ENCODE measurements around the gene DARS1.

The DARS1 gene

GRCh38 chr2:136015699-136016098, 30.3 kb upstream of the DARS1 start:
- DNase-seq = no peak

GRCh38 chr2:136014411-136014810, 29.0 kb upstream of the DARS1 start:
- no peak for DNase-seq

DNA sequence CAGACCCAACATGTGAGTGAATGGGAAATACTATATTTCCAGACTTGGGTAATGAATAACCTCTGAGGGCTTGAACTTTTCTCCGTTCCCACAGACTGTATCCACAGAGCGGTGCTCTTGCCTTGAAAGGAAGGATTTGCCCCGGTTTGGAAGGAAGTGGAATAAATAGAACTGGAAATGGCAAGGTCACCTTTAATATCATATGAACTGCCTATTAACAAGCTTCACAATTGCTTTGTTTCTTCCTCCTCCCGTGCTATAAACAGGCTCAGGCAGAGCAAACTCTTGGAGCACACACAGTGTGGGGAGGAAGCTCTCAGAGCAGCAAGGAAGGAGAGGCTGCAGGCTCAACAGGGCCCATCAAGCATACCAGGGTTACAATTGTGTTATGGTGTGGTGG, 28.5 kb upstream of the DARS1 start:
- no peak for DNase-seq

DNA sequence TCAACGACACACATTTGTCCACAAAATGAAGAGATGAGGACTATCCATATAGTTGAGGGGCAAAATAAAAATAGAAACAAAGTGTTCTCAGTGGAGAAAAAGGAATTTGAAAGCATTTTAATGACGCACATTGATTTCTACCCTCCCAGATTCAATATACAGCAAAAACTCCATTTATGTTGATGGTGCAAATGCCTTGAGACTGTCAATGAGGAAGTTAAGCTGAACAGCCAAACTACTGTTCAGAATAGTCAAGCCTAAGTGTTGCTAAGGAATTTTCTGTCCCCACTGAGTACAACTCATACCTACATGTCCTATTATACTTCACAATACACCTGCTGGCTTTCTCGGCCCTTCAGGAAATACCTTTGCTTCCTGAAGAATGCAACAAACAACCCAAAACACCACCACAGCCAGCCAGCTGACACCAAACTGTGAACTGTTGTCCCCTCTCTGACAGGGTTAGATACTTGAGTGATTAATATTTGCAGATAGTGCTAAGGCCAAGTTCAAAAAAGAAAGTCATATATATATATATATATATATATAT, 27.8 kb upstream of the DARS1 start:
- DNase-seq = no peak

DNA sequence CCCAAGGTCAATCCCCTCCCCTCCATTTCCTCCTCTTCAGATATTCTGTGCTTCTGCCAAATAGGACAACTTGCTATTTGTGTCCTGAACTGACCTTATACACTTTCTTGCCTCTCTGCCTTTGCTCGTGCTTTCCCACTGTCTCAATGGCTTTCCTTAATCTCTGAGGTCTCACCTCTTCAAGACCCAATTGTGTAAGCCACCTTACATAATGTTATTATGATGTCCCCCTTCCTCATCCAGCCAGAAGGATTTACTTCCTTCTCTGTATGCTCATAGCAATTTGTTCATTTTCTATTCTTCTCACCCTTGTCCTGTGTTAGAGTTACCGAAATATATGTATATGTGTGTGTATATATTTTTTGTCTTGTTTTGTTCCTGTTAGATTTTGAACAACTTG, 26.9 kb upstream of the DARS1 start:
- no peak for DNase-seq

- no peak for DNase-seq
Measured at GRCh38 chr2:136010126-136010525, 24.7 kb upstream of the DARS1 start.

DNA sequence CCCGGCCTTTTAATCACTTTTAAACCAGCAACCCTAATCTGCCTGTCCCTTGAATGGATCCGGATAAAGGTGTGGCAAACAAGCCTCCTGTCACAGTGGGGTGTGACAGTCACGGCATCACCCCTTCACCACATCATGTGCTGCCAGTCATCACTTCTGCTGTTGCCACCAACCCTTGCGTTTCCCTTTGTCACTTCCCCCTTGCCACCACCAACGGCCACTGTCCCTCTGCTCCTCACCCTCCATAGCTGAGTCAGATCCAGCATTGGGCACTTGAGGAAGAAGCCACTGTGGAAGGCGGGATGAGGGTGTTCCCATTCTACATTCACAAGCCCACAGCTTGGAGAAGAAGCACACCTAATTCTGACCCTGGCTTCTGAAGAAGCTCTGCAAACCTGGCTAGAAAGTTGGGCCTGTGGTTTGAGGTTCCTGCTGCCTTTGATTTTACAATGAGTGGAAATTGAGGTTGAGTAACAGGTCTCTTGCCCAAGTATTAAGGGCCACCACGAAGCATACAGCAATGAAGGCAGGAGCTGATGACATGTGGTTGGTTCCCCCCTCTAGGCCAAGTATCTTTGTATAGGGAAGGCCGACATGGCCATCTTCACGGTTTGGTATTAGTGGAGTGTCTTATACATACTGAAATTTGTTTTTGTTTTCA, 22.9 kb upstream of the DARS1 start:
- no peak for DNase-seq

DNA sequence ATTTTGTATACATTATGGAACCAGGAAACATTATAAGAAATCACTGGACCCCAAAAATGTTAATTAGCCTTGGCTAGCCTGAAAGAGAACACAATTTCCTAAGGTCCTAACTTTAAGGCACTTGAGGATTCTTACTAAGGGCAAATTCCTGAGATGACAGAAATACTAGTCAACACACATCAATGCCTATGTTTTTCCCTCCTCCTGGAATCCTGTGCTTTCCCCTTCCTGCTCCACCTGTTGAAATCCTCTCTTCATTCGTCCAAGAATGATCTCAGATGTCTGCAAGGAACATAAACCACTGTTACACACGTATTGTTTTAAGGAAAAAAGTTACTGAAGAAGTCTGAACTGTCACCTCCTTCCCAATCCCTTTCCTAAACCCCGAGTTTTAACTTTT, 21.2 kb upstream of the DARS1 start:
- DNase-seq = no peak

DNA sequence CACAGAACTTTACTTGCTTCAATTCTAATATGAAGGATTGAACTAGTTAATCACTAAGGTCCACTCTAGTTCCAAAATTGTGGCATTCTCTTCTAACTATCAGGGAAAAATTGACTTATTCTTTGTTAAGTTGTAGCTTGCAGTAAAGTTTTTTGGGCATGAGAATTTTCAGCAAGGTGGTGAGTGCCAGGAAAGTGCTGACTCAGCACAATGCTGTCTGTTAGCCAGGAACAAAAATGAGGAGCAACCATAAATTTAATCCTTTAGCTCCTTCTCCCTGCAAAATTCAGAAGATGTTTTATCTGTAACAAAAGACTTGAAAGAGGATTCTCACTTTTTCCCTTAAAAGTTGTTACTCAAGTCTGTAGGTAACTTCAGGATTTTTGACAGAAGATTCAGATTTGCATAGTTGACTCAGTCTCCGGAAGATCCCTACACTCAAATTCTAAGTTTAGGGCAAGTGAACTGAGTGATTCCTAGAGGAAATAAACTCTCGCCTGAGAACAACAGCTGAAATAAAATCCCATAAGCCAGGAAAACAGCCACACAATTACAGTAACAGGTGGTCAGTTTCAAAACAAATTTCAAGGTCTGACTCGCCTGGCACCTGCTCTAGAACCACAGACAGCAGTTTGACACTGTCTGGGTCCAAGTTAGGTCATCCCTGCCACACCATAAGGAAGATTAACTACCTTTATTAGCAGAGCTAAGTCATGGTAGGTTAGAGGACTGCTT, 20.2 kb upstream of the DARS1 start:
- DNase-seq = no peak

- no peak for DNase-seq
Measured at GRCh38 chr2:136004965-136005364, 19.5 kb upstream of the DARS1 start.

DNA sequence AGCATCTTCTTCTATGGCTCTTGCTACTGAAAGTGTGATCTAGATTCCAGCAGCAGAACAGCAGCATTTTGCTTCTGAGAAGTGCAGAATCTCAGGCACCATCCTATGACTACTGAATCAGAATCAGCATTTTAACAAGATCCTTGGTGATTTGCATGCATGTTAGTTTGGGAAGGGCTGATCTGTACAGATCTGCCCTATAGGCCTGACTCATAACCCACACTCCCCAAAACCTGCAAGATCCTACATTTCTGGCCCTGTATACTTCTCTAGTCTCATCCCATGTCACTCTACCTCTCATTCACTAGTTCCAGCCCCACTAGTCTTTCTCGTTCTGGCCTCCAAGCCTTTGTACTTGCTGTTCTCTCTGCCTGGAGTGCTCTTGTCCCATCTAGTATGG, 15.7 kb upstream of the DARS1 start:
- DNase-seq = no peak

DNA sequence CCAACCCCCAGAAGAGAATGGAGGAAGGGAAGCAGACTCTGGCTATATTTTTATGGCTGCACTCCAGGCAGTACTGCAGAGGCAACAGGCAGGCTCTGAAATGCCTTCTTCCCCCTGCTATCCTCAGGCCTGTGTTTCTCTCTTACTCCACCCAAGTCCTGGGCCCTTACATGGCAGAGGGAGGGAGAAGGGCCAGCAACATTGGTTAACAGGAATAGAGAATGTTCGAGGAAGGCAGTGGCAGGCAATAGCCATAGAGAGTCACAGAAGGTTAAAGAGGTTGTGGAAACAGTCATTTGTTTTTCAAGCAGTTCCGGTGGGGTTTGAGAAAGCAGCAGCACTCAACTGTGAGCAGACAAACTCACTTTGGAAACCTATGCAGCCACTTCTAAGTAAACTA, 15.1 kb upstream of the DARS1 start:
- no peak for DNase-seq

GRCh38 chr2:135999899-136000298, 14.5 kb upstream of the DARS1 start:
- DNase-seq = no peak

GRCh38 chr2:135998879-135999278, 13.5 kb upstream of the DARS1 start:
- no peak for DNase-seq

DNA sequence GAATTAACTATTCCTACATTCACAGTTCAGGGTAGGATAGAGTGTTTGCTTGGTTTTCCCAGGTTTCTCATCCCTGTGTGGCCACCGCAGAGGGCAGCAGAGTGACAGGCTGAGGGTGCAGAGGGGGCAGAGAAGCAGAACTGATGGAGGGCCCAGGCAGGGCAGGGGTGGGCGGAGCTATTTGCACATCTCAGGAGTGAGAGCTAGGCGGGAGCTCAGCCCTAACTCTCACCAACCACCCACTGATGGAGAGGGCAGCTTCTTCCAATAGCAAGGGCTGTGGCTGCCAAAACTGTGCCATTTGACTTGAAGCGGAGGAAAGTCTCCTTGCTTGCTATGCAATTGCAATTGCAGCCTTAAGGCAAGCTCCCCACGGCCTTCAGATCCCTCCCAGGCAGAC, 12.0 kb upstream of the DARS1 start:
- DNase-seq = no peak

GRCh38 chr2:135996304-135996703, 10.9 kb upstream of the DARS1 start:
- DNase-seq = no peak

DNA sequence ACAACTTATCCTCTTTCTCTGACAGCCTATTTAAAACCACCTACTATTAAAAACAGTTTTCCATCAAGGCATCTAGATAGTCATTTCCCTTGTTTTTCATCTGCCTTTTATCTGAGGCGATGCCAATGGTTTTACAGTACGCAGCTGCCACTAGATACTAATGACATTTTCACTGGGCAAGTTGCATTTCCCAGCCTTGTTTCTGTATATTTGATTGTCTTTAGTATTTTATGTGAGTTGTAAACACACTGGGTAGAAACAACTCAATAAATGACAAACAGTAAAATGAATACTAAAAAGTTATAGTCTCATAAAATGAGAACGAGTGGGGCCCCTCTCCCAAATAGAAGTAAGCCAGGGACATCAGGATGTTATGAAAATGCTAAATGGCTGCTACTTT, 8.9 kb upstream of the DARS1 start:
- no peak for DNase-seq

DNA sequence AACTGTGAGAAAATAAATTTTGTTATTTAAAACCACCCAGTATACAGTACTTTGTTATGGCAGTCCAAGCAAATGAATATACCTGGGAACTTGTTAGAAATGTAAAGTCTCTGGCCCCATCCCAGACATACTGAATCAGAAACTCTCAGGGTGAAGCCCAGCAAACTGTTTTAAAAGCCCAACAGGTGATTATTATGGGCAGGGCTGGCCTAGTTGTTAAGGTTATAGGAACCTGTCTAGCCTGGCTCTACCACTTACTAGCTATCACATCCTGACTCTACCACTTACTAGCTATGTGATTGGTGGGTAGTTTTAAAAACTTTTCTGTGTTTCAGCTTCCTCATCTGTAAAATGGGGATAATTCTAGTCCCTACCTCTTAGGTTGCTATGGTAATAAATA, 8.0 kb upstream of the DARS1 start:
- no peak for DNase-seq

- DNase-seq = no peak
Measured at GRCh38 chr2:135991861-135992260, 6.4 kb upstream of the DARS1 start.

- no peak for DNase-seq
Measured at GRCh38 chr2:135987441-135987840, 2.0 kb upstream of the DARS1 start.

GRCh38 chr2:135986507-135986906, 1.1 kb upstream of the DARS1 start:
- no peak for DNase-seq

DNA sequence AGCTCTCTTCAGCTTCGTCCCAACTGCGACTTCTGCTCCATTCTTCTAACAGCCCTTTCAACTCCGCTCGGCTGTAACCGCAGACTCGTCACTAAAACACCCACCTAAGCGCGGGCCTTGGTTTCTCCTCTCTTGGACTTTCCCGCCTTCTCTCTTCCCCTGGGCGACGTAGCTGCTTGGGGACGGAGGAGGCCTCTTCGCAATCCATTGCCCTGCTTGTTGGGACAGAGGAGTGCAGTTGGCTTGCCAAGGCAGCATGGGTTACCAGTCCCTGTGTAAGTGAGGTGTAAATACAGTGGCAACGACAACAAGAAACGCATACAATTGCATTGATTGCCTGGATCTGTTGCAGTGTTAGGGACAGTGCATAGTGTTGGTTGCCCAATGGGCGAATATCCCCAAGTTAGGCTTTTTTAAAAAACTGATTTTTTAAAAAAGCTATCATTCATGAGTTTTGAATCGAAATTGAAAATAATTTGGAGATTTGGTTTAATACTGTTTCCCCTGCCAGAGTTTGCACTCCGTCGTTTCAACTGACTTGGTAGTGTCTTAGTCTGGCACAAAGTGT, 484 bp upstream of the DARS1 start:
- no peak for DNase-seq

DNA sequence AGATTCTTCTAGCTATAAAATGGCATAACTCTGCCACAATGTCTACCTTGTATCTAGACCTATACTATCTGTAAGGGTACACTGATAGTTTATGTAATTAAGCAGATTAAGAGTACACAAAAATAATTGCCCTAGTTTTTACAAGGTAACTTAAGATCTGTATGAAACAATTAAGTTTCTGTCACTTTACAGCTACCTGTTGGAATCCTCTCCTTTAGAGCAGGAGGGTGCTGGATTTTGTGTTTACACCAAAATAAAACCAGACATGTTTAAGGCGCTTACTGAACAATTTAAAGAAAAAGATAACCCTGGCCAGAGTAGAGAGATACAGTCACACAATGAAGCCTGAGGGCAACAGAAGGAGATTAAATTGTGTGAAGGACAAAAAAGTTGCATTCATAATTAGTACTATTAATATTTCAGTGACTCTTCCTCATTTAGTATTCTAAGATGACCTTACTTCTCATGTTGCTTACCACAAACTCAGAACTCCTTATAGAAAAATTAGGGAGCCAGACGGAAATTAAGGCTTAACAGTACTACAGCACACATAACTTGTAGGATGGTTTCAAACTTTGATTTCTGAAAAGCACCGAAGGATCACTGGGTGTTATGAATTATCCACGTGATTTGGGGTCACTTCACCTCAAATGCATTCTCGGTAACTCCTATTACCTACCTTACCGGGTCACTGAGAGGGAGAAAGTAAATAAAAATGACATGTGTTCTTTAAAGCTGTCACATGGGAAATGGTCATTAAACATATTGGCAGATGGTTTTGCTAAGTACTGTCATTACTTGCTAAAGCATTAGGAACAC, 1.0 kb downstream of the DARS1 start:
- DNase-seq = no peak

Measured in cortex of kidney (tissue), 1 donor.